ES-I3 (cell line): ENCODE results near the gene BNIP5.
"Not testable (repeated sequence)": the region's sequence is repeated elsewhere in the genome, so short reads cannot be mapped to it uniquely, and the experiment has no call there.

ENCODE experiments used
- H3K36me3 ChIP-seq: 2 replicates; pipeline ENCODE4 v1.6.1; 2013; ENCODE audit warnings: mild to moderate bottlenecking, low read length, control low read depth, moderate library complexity; ENCODE audit not compliant: insufficient read depth
- H3K4me1 ChIP-seq: 2 replicates; pipeline ENCODE4 v1.6.1; 2013; ENCODE audit warnings: mild to moderate bottlenecking, control low read depth, low read length; ENCODE audit not compliant: insufficient read depth
- H3K9ac ChIP-seq: 2 replicates; pipeline ENCODE4 v1.6.1; 2013; ENCODE audit warnings: low read depth, mild to moderate bottlenecking, low read length, moderate library complexity
- H3K9me3 ChIP-seq: 2 replicates; pipeline ENCODE4 v1.6.1; 2013; ENCODE audit warnings: mild to moderate bottlenecking, low read length, moderate library complexity; ENCODE audit not compliant: control insufficient read depth, insufficient read depth

The BNIP5 gene

GRCh38 chr6:36374194-36374593 lies 37.5 kb upstream of the BNIP5 start:
- Histone ChIP-seq H3K9me3 (no peaks in the 10 kb centered on the region), H3K9ac (no peak overlapping the region; the same call in 1 of the 2 replicates)

GRCh38 chr6:36373368-36374019 lies 36.8 kb upstream of the BNIP5 start:
- Histone ChIP-seq H3K4me1 (peaks cover 11% of the 10 kb centered on the region; the same call in 1 of the 2 replicates), H3K36me3 (no peaks in the 10 kb centered on the region), H3K9me3 (no peaks in the 10 kb centered on the region), H3K9ac (no peak overlapping the region)

More at GRCh38 chr6:36374194-36374593, 37.5 kb upstream of the BNIP5 start:
- H3K4me1 ChIP-seq: peaks cover 11% of the 10 kb centered on the region; the same call in 1 of the 2 replicates
- H3K36me3 ChIP-seq: no peaks in the 10 kb centered on the region

GRCh38 chr6:36372088-36372487 lies 35.4 kb upstream of the BNIP5 start:
- Histone ChIP-seq H3K9ac (no peak overlapping the region), H3K36me3 (no peaks in the 10 kb centered on the region), H3K9me3 (no peaks in the 10 kb centered on the region), H3K4me1 (peaks cover 11% of the 10 kb centered on the region; the same call in 1 of the 2 replicates)

GRCh38 chr6:36371211-36371610 lies 34.5 kb upstream of the BNIP5 start:
- Histone ChIP-seq H3K9ac (no peak overlapping the region), H3K4me1 (peaks cover 11% of the 10 kb centered on the region; the same call in 1 of the 2 replicates), H3K36me3 (no peaks in the 10 kb centered on the region), H3K9me3 (no peaks in the 10 kb centered on the region)

- Histone ChIP-seq H3K4me1 (peaks cover 11% of the 10 kb centered on the region; the same call in 1 of the 2 replicates), H3K9me3 (no peaks in the 10 kb centered on the region), H3K9ac (no peak overlapping the region), H3K36me3 (no peaks in the 10 kb centered on the region)
Measured at GRCh38 chr6:36370638-36371037, 34.0 kb upstream of the BNIP5 start.

- no peaks in the 10 kb centered on the region for H3K36me3 ChIP-seq
- H3K4me1 ChIP-seq: peaks cover 11% of the 10 kb centered on the region; the same call in 1 of the 2 replicates
- no peak overlapping the region for H3K9ac ChIP-seq
- H3K9me3 ChIP-seq: no peaks in the 10 kb centered on the region
Measured at GRCh38 chr6:36368921-36369865, 32.5 kb upstream of the BNIP5 start.

- Histone ChIP-seq H3K4me1 (0 out of 2 replicates have a peak, but pooled peaks cover 7% of the 10 kb centered on the region), H3K9me3 (no peaks in the 10 kb centered on the region), H3K36me3 (no peaks in the 10 kb centered on the region), H3K9ac (no peak overlapping the region)
Measured at GRCh38 chr6:36368421-36368820, 31.7 kb upstream of the BNIP5 start.

- H3K4me1 ChIP-seq: 0 out of 2 replicates have a peak, but pooled peaks cover 7% of the 10 kb centered on the region
- no peaks in the 10 kb centered on the region for H3K9me3 ChIP-seq
- H3K9ac ChIP-seq: no peak overlapping the region
Measured at GRCh38 chr6:36367743-36368142, 31.1 kb upstream of the BNIP5 start.

GRCh38 chr6:36364669-36365479 lies 28.2 kb upstream of the BNIP5 start:
- Histone ChIP-seq H3K4me1 (0 out of 2 replicates have a peak, but pooled peaks cover 6% of the 10 kb centered on the region), H3K9ac (no peak overlapping the region), H3K9me3 (no peaks in the 10 kb centered on the region), H3K36me3 (no peaks in the 10 kb centered on the region)

More at GRCh38 chr6:36367743-36368142, 31.1 kb upstream of the BNIP5 start:
- no peaks in the 10 kb centered on the region for H3K36me3 ChIP-seq

- not testable (repeated sequence) for H3K9me3 ChIP-seq, H3K36me3 ChIP-seq, H3K4me1 ChIP-seq, H3K9ac ChIP-seq
Measured at GRCh38 chr6:36364061-36364635, 27.5 kb upstream of the BNIP5 start.

GRCh38 chr6:36363371-36363752 lies 26.7 kb upstream of the BNIP5 start:
- H3K9ac ChIP-seq, H3K4me1 ChIP-seq, H3K9me3 ChIP-seq, H3K36me3 ChIP-seq: not testable (repeated sequence)

GRCh38 chr6:36362551-36363370 lies 26.1 kb upstream of the BNIP5 start:
- no peaks in the 10 kb centered on the region for H3K4me1 ChIP-seq
- H3K9ac ChIP-seq: no peak overlapping the region
- no peaks in the 10 kb centered on the region for H3K9me3 ChIP-seq
- no peaks in the 10 kb centered on the region for H3K36me3 ChIP-seq

GRCh38 chr6:36361071-36361470 lies 24.4 kb upstream of the BNIP5 start:
- H3K4me1 ChIP-seq: no peaks in the 10 kb centered on the region
- H3K9me3 ChIP-seq: no peaks in the 10 kb centered on the region
- H3K36me3 ChIP-seq: no peaks in the 10 kb centered on the region
- no peak overlapping the region for H3K9ac ChIP-seq
